ENCODE results near the gene FICD.

DNA sequence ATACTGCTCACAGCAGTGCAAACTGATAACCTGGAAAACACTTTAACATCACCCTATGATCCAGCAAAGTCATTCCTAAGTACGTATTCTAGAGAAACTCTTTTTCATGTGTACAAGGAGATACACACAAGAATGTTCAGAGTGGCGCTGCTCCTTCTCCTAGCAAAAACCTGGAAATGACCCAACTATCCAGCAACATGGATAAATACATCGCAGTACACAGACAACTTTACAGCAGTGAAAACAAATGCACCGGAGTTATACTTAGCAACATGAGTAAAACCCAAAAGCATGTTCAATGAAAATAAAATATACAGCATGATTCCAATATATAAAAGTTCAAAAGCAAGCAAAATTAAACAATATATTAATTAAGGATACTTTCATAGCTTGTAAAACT, 27.2 kb downstream of the FICD start:
- TF ChIP-seq POLR2A (IDR thresholded peaks at IDR 0.05) = no peak
- TF ChIP-seq, protein P1, sequence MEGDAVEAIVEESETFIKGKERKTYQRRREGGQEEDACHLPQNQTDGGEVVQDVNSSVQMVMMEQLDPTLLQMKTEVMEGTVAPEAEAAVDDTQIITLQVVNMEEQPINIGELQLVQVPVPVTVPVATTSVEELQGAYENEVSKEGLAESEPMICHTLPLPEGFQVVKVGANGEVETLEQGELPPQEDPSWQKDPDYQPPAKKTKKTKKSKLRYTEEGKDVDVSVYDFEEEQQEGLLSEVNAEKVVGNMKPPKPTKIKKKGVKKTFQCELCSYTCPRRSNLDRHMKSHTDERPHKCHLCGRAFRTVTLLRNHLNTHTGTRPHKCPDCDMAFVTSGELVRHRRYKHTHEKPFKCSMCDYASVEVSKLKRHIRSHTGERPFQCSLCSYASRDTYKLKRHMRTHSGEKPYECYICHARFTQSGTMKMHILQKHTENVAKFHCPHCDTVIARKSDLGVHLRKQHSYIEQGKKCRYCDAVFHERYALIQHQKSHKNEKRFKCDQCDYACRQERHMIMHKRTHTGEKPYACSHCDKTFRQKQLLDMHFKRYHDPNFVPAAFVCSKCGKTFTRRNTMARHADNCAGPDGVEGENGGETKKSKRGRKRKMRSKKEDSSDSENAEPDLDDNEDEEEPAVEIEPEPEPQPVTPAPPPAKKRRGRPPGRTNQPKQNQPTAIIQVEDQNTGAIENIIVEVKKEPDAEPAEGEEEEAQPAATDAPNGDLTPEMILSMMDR (IDR thresholded peaks at IDR 0.05) = no peak
